HG02798 (cell line): Measurements from ENCODE around the gene SLC13A5.

Source experiments
- ATAC-seq: cut with Tn5 transposase; IDR thresholded peaks from one replicate; pipeline ENCODE4 v1.9.1; 2021; ENCODE audit warnings: mild to moderate bottlenecking; ENCODE audit not compliant: unreplicated experiment, poor library complexity

SLC13A5 gene

DNA sequence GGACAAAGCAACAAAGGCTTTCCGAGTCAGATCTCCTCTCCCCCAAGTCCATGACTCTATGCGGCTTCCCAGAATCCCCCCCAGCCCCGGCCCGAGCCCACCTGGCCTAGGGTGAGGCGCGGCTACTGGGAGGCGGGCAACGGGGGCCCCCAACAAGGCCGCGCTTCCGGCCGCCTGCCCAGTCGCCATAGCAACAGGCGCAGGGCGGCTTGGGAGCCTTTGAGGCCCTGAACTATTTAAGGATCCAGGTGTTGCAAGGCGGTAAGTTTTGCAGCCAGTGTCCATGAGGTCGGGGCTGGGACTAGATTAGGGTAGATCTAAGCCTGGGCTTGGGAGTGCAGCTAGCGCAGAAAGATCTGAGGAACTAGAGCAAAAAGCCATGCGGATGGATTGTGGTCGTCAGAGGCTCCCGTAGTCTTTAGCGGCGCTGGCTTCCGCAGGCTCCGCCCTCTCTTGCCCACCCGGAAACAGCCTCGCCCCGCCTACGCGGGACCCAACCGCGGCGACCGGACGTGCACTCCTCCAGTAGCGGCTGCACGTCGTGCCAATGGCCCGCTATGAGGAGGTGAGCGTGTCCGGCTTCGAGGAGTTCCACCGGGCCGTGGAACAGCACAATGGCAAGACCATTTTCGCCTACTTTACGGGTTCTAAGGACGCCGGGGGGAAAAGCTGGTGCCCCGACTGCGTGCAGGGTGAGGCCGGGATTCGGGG lies 72.5 kb downstream of the SLC13A5 start, which contains the start of the genes KIAA0753 and TXNDC17:
TSS of gene KIAA0753 (minus strand) at position 176 of the 711 bp plus-strand sequence. CDS start 5,608 bp downstream, outside the sequence.
TSS of gene TXNDC17 (plus strand) at position 525 of the 711 bp plus-strand sequence. CDS start at position 548, 23 bp downstream.
- peak; percentile 91 for ATAC-seq

- no peak for ATAC-seq
Observed at GRCh38 chr17:6639586-6640535, 73.3 kb downstream of the SLC13A5 start.

DNA sequence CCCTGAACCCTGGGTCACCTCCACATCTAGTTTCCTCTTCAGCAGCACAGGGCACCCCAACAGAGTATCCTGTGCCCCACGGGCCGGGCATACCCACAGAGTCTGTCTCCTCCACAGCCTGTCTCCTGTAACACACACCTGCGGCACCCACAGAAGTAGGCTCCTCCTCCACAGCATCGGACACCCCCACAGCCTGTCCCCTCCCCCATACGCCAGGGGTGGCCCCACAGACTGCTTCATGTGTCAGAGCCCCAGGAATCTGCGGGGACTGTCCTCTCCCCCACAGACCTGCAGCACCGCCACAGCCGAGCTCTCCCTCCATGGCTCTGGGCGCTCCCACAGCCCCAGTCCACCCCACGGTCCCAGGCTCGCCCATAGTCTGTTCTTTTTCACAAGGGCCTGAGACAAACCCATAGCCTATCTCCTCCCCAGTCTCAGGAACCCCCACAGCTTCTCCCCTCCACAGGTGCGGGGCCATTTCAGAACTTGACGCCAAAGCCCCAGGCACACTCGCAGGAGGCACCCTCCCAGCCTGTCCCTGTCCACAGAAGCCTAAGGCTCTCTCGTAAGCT lies 74.1 kb downstream of the SLC13A5 start:
- no peak for ATAC-seq

DNA sequence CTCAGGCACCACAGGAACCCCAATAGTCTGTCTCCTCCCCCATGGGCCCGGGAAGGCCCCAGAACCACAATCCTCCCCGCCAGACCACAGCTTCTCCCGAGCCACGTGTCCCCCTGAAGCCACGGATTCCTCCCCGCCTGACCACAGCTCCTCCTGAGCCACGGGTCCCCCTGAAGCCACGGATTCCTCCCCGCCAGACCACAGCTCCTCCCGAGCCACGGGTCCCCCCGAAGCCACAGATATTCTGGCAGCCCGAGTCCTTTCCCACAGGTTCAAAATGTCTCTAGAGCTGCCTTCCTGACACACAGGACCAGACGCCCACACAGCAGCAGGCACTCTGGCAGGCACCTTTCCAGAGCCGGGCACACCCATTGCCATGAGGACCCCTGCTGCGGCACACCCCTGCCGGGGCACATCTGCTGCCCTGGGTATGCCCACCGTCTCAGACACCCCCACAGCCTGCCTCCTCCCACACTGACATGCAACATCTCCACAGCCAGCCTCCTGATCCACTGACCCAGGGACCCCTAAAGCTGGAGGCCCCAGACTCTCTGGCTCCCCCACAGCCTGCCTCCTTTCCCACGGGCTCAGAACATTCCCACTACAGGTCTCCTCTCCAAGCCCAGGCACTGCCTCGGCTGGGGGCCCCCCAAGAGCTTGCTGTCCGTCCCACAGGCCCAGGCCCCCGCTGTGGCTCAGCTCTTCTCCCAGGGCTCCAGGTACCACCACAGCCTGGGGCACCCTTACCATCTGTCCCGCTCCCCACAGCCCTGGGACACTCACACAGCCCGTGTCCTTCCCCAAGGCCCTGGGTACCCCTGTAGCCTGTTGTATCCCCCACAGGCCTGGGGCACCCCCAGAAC lies 74.9 kb downstream of the SLC13A5 start:
- ATAC-seq: no peak

DNA sequence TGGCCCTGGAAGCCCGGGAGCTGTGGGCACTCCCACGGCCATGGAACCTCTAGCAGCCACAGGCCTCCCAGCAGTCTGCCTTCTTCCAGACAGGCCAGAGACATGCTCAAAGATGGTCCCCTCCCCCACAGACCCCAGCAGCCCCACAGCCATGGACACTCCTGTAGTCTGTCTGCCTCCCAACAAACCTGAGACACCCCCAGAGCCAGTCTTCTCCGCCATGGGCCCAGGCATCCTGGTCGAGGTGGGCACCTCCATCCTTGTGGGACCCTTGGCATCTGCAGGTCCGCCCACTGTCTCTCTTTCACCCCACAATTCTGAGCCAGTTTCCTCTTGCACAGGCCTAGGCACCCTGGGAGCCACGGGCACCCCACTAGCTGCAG lies 75.7 kb downstream of the SLC13A5 start:
- ATAC-seq: no peak

DNA sequence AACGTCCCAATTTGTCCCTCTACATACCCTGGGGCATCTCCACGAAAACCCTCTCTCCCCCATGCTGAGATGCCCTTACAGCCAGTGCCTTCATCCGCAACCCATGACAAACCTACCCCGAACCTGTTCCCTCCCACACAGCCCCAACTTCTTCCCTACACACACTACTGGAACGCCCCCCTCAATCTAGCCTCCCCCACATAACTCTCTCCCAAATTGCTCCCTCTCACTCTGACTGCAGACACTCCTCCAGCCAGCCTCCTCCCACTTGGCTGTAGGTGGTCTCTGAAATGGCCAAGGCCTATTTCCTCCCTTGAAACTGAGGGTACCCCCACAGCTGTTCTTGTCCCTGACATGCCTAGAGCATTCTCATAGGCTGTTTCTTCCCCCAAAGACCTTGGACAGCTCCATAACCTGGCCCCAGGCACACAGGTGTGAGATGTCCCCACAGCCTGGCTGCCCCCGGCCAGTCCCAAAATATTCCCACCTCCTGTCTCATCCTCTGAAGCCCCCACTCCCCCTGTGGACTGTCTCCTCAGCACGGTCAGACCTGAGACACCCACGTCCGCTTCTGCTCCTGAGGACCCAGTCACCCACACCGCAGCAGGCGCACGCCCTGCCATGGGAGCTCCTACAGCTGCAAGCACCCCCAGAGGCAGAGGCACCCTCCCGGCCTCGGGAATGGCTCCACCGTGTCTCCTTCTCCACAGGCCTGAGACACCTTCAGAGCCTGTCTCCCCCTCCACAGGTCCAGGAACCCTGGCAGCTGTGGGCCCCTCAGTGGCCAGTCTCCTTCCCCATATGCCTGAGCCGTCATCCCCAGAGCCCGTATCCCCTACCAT lies 76.3 kb downstream of the SLC13A5 start:
- no peak for ATAC-seq

DNA sequence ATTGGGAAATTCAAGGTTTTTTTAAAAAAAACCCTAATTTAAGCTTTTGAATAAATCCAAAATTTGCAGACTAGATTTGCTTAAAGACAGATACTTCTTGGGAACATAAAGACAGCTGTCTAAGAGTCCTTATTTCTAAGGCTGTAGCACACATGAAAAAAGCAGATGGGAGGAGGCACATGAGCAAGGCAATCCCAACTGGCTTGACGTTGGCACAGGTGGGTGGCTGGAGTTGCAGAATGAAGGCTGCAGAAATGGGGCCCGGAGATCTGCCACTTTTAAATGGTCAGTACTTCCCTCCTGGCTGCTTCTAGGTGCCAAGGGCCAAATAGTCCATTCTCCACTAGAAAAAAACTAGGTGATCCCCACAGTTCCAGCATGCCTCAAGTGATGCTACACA lies 77.1 kb downstream of the SLC13A5 start:
- ATAC-seq: no peak
